ENCODE measurements around the gene WEE1.

WEE1 gene

DNA sequence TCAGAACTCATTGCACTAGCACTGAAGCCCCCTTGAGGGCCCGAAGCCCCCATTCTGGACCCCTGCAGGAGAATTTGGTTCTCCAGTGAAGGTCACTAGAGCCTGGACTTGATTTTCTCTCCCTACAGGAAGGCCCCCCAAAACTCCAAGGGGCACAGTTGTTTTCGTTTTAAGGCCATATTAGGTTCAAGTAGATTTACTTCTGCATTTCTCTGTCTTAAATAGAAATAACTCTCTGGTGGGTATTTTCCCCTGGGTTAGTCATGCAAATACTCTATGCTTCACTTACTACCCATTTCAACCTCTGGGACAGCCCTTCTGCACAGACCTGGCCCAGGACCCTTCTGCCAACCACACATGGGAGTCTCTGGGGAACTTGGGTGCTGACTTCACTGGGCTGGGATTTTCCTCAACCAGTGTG lies 41.6 kb downstream of the WEE1 start:
- ATAC-seq, result no peak
- no peak for TF ChIP-seq ZFP30 (CRISPR knock-in tag; IDR thresholded peaks at IDR 0.05)
- no peak for TF ChIP-seq ZNF70 (CRISPR knock-in tag; IDR thresholded peaks at IDR 0.05)
- no peak for TF ChIP-seq TCF4 (CRISPR knock-in tag; IDR thresholded peaks at IDR 0.05; ENCODE audit: borderline replicate concordance)
- TF ChIP-seq, protein P1, sequence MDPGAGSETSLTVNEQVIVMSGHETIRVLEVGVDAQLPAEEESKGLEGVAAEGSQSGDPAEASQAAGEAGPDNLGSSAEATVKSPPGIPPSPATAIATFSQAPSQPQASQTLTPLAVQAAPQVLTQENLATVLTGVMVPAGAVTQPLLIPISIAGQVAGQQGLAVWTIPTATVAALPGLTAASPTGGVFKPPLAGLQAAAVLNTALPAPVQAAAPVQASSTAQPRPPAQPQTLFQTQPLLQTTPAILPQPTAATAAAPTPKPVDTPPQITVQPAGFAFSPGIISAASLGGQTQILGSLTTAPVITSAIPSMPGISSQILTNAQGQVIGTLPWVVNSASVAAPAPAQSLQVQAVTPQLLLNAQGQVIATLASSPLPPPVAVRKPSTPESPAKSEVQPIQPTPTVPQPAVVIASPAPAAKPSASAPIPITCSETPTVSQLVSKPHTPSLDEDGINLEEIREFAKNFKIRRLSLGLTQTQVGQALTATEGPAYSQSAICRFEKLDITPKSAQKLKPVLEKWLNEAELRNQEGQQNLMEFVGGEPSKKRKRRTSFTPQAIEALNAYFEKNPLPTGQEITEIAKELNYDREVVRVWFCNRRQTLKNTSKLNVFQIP (CRISPR knock-in tag; IDR thresholded peaks at IDR 0.05; ENCODE audit: borderline replicate concordance, low read depth), result no peak
- no peak for TF ChIP-seq GLIS3 (CRISPR knock-in tag; IDR thresholded peaks at IDR 0.05)
- TF ChIP-seq ZFP3 (CRISPR knock-in tag; IDR thresholded peaks at IDR 0.05), result no peak
- TF ChIP-seq CSDC2 (CRISPR knock-in tag; IDR thresholded peaks at IDR 0.05), result no peak
- no peak for TF ChIP-seq RARB (CRISPR knock-in tag; IDR thresholded peaks at IDR 0.05)
- TF ChIP-seq ESRRG (CRISPR knock-in tag; IDR thresholded peaks at IDR 0.05), result no peak
- TF ChIP-seq ZNF8 (CRISPR knock-in tag; IDR thresholded peaks at IDR 0.05), result no peak
- TF ChIP-seq, protein P2, sequence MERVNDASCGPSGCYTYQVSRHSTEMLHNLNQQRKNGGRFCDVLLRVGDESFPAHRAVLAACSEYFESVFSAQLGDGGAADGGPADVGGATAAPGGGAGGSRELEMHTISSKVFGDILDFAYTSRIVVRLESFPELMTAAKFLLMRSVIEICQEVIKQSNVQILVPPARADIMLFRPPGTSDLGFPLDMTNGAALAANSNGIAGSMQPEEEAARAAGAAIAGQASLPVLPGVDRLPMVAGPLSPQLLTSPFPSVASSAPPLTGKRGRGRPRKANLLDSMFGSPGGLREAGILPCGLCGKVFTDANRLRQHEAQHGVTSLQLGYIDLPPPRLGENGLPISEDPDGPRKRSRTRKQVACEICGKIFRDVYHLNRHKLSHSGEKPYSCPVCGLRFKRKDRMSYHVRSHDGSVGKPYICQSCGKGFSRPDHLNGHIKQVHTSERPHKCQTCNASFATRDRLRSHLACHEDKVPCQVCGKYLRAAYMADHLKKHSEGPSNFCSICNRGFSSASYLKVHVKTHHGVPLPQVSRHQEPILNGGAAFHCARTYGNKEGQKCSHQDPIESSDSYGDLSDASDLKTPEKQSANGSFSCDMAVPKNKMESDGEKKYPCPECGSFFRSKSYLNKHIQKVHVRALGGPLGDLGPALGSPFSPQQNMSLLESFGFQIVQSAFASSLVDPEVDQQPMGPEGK (CRISPR knock-in tag; IDR thresholded peaks at IDR 0.05; ENCODE audit: borderline replicate concordance), result no peak
- TF ChIP-seq ARNTL (CRISPR knock-in tag; IDR thresholded peaks at IDR 0.05; ENCODE audit: borderline replicate concordance, low read depth), result no peak
- TF ChIP-seq BACH2 (CRISPR knock-in tag; IDR thresholded peaks at IDR 0.05; ENCODE audit: borderline replicate concordance), result no peak
- no peak for TF ChIP-seq ZC3H10 (CRISPR knock-in tag; IDR thresholded peaks at IDR 0.05)
- no peak for TF ChIP-seq OSR1 (CRISPR knock-in tag; IDR thresholded peaks at IDR 0.05)
- TF ChIP-seq, protein P3, sequence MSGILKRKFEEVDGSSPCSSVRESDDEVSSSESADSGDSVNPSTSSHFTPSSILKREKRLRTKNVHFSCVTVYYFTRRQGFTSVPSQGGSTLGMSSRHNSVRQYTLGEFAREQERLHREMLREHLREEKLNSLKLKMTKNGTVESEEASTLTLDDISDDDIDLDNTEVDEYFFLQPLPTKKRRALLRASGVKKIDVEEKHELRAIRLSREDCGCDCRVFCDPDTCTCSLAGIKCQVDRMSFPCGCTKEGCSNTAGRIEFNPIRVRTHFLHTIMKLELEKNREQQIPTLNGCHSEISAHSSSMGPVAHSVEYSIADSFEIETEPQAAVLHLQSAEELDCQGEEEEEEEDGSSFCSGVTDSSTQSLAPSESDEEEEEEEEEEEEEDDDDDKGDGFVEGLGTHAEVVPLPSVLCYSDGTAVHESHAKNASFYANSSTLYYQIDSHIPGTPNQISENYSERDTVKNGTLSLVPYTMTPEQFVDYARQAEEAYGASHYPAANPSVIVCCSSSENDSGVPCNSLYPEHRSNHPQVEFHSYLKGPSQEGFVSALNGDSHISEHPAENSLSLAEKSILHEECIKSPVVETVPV (CRISPR knock-in tag; IDR thresholded peaks at IDR 0.05), result no peak
- no peak for TF ChIP-seq ZNF565 (CRISPR knock-in tag; conservative IDR thresholded peaks at IDR 0.05; ENCODE audit: low read depth)
- TF ChIP-seq TOX (CRISPR knock-in tag; IDR thresholded peaks at IDR 0.05; ENCODE audit: borderline replicate concordance), result no peak
- no peak for TF ChIP-seq SNAI2 (CRISPR knock-in tag; IDR thresholded peaks at IDR 0.05)
- TF ChIP-seq, protein P4, sequence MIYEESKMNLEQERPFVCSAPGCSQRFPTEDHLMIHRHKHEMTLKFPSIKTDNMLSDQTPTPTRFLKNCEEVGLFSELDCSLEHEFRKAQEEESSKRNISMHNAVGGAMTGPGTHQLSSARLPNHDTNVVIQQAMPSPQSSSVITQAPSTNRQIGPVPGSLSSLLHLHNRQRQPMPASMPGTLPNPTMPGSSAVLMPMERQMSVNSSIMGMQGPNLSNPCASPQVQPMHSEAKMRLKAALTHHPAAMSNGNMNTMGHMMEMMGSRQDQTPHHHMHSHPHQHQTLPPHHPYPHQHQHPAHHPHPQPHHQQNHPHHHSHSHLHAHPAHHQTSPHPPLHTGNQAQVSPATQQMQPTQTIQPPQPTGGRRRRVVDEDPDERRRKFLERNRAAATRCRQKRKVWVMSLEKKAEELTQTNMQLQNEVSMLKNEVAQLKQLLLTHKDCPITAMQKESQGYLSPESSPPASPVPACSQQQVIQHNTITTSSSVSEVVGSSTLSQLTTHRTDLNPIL (CRISPR knock-in tag; IDR thresholded peaks at IDR 0.05; ENCODE audit: low read depth), result no peak

- no peak for TF ChIP-seq RARB (CRISPR knock-in tag; IDR thresholded peaks at IDR 0.05)
- no peak for TF ChIP-seq ZFP3 (CRISPR knock-in tag; IDR thresholded peaks at IDR 0.05)
- TF ChIP-seq ISL1 (CRISPR knock-in tag; IDR thresholded peaks at IDR 0.05), result no peak
- TF ChIP-seq TSHZ2 (CRISPR knock-in tag; IDR thresholded peaks at IDR 0.05), result no peak
- no peak for TF ChIP-seq BACH2 (CRISPR knock-in tag; IDR thresholded peaks at IDR 0.05; ENCODE audit: borderline replicate concordance)
- TF ChIP-seq SNAI2 (CRISPR knock-in tag; IDR thresholded peaks at IDR 0.05), result no peak
- TF ChIP-seq, protein P3 (CRISPR knock-in tag; IDR thresholded peaks at IDR 0.05), result no peak
- TF ChIP-seq PPARA (CRISPR knock-in tag; IDR thresholded peaks at IDR 0.05; ENCODE audit: borderline replicate concordance), result no peak
- no peak for TF ChIP-seq OSR1 (CRISPR knock-in tag; IDR thresholded peaks at IDR 0.05)
- TF ChIP-seq, protein P1 (CRISPR knock-in tag; IDR thresholded peaks at IDR 0.05; ENCODE audit: borderline replicate concordance, low read depth), result no peak
- no peak for TF ChIP-seq ZFP30 (CRISPR knock-in tag; IDR thresholded peaks at IDR 0.05)
- TF ChIP-seq CSDC2 (CRISPR knock-in tag; IDR thresholded peaks at IDR 0.05), result no peak
- TF ChIP-seq ARNTL (CRISPR knock-in tag; IDR thresholded peaks at IDR 0.05; ENCODE audit: borderline replicate concordance, low read depth), result no peak
- TF ChIP-seq TCF4 (CRISPR knock-in tag; IDR thresholded peaks at IDR 0.05; ENCODE audit: borderline replicate concordance), result no peak
- TF ChIP-seq ZNF8 (CRISPR knock-in tag; IDR thresholded peaks at IDR 0.05), result no peak
- TF ChIP-seq, protein P4 (CRISPR knock-in tag; IDR thresholded peaks at IDR 0.05; ENCODE audit: low read depth), result no peak
- ATAC-seq, result no peak
Observed at GRCh38 chr11:9616042-9616675, 42.7 kb downstream of the WEE1 start.
